ENCODE measurements around the gene VAV1.
"Not testable (repeated sequence)": the region's sequence is repeated elsewhere in the genome, so short reads cannot be mapped to it uniquely, and the experiment has no call there.

The VAV1 gene

DNA sequence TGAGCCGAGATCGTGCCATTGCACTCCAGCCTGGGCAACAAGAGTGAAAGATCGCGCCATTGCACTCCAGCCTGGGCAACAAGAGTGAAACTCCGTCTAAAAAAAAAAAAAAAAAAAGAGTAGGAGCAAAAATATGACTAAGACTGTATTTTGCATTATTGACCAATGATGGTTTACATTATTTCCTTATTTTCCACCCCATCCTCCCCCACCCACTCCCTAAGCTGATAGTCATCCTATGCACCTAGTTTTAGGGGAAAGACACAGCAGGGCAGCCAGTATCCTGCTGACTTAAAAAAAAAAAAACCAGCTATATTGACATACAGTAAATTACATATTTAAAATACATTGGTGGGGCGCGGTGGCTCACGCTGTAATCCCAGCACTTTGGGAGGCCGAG, 25.1 kb downstream of the VAV1 start:
- no peak for ATAC-seq (ENCODE audit: insufficient read depth, low read depth)

DNA sequence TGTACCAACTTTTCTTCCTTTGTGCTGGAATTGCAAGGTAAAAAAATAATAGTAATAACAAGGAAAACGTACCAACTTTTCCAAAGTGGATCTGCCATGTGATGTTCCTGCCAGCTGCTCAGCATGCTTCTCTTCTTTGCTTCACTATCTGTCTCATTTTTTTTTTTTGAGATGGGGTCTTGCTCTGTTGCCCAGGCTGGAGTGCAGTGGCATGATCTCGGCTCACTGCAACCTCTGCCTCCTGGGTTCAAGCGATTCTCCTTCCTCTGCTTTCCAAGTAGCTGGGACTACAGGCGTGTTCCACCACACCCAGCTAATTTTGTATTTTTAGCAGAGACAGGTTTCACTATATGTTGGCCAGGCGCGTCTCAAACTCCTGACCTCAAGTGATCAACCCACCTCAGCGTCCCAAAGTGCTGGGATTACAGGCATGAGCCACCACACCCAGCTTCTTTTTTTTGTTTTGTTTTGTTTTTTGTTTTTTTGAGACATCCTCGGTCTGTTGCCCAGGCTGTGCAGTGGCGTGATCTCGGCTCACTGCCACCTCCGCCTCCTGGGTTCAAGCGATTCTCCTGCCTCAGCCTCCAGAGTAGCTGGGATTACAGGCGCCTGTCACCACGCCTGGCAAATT, 27.8 kb downstream of the VAV1 start:
- H3K79me2 ChIP-seq (ENCODE audit: insufficient read depth, low read length): peaks cover 75% of the 10 kb centered on the region
- H3K27ac ChIP-seq (ENCODE audit: low read length): peak overlapping the region; percentile 98
- peak overlapping the region; percentile 82 for H3K4me2 ChIP-seq (ENCODE audit: insufficient read depth, low read length)

More for the DNA sequence above, 25.1 kb downstream of the VAV1 start:
- H3K27me3 ChIP-seq (ENCODE audit: insufficient read depth, low read length, poor library complexity): no peaks in the 10 kb centered on the region
- H3K9me3 ChIP-seq (ENCODE audit: insufficient read depth, low read length, severe bottlenecking): no peaks in the 10 kb centered on the region
- no peak overlapping the region for H3K4me3 ChIP-seq (ENCODE audit: low read depth in 1 of 2, low read length in 2 of 2)
- H3K27ac ChIP-seq (ENCODE audit: low read length): no peak overlapping the region
- H3K36me3 ChIP-seq (ENCODE audit: insufficient read depth, low read length): peaks cover 10% of the 10 kb centered on the region
- H3K9ac ChIP-seq (ENCODE audit: low read depth, low read length): no peak overlapping the region
- H2AFZ ChIP-seq (ENCODE audit: low read depth, low read length): no peak overlapping the region
- DNase-seq: no peak
- peaks cover 27% of the 10 kb centered on the region for H3K4me1 ChIP-seq (ENCODE audit: insufficient read depth, low read length)
- H4K20me1 ChIP-seq (ENCODE audit: insufficient read depth, low read length): peaks cover 2% of the 10 kb centered on the region; the same call in 1 of the 2 replicates
- H3K79me2 ChIP-seq (ENCODE audit: insufficient read depth, low read length): peaks cover 79% of the 10 kb centered on the region
- TF ChIP-seq, protein P1, sequence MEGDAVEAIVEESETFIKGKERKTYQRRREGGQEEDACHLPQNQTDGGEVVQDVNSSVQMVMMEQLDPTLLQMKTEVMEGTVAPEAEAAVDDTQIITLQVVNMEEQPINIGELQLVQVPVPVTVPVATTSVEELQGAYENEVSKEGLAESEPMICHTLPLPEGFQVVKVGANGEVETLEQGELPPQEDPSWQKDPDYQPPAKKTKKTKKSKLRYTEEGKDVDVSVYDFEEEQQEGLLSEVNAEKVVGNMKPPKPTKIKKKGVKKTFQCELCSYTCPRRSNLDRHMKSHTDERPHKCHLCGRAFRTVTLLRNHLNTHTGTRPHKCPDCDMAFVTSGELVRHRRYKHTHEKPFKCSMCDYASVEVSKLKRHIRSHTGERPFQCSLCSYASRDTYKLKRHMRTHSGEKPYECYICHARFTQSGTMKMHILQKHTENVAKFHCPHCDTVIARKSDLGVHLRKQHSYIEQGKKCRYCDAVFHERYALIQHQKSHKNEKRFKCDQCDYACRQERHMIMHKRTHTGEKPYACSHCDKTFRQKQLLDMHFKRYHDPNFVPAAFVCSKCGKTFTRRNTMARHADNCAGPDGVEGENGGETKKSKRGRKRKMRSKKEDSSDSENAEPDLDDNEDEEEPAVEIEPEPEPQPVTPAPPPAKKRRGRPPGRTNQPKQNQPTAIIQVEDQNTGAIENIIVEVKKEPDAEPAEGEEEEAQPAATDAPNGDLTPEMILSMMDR (IDR thresholded peaks at IDR 0.05; ENCODE audit: borderline replicate concordance, extremely low read depth, low read length, poor library complexity, severe bottlenecking): no peak
- TF ChIP-seq EZH2 (IDR thresholded peaks at IDR 0.05; ENCODE audit: borderline replicate concordance, low read depth, low read length, severe bottlenecking): no peak
- H3K4me2 ChIP-seq (ENCODE audit: insufficient read depth, low read length): no peak overlapping the region

GRCh38 chr19:6800991-6801484, 28.5 kb downstream of the VAV1 start:
- Histone ChIP-seq H3K9ac (ENCODE audit: low read depth, low read length) (peak overlapping the region; percentile 70), H3K27me3 (ENCODE audit: insufficient read depth, low read length, poor library complexity) (no peaks in the 10 kb centered on the region), H3K27ac (ENCODE audit: low read length) (peak overlapping the region; percentile 98), H3K4me3 (ENCODE audit: low read depth in 1 of 2, low read length in 2 of 2) (peak overlapping the region in 1 of 2 experiments; percentile 60; a peak in 3 of 4 replicates), H3K9me3 (ENCODE audit: insufficient read depth, low read length, severe bottlenecking) (no peaks in the 10 kb centered on the region), H4K20me1 (ENCODE audit: insufficient read depth, low read length) (no peaks in the 10 kb centered on the region), H3K79me2 (ENCODE audit: insufficient read depth, low read length) (peaks cover 75% of the 10 kb centered on the region), H3K4me1 (ENCODE audit: insufficient read depth, low read length) (peaks cover 33% of the 10 kb centered on the region), H3K36me3 (ENCODE audit: insufficient read depth, low read length) (no peaks in the 10 kb centered on the region), H2AFZ (ENCODE audit: low read depth, low read length) (peak overlapping the region; percentile 88), H3K4me2 (ENCODE audit: insufficient read depth, low read length) (peak overlapping the region; percentile 82)
- no peak for TF ChIP-seq EZH2 (IDR thresholded peaks at IDR 0.05; ENCODE audit: borderline replicate concordance, low read depth, low read length, severe bottlenecking)
- TF ChIP-seq, protein P1 (IDR thresholded peaks at IDR 0.05; ENCODE audit: borderline replicate concordance, extremely low read depth, low read length, poor library complexity, severe bottlenecking): no peak
- DNase-seq: no peak
- no peak for ATAC-seq (ENCODE audit: insufficient read depth, low read depth)

More for the DNA sequence above, 27.8 kb downstream of the VAV1 start:
- H3K27me3 ChIP-seq (ENCODE audit: insufficient read depth, low read length, poor library complexity); H3K4me3 ChIP-seq (ENCODE audit: low read depth in 1 of 2, low read length in 2 of 2); H2AFZ ChIP-seq (ENCODE audit: low read depth, low read length); H4K20me1 ChIP-seq (ENCODE audit: insufficient read depth, low read length); DNase-seq; ATAC-seq (ENCODE audit: insufficient read depth, low read depth); H3K36me3 ChIP-seq (ENCODE audit: insufficient read depth, low read length); H3K9me3 ChIP-seq (ENCODE audit: insufficient read depth, low read length, severe bottlenecking): not testable (repeated sequence)
- Histone ChIP-seq H3K9ac (ENCODE audit: low read depth, low read length) (peak overlapping the region; percentile 70), H3K4me1 (ENCODE audit: insufficient read depth, low read length) (peaks cover 33% of the 10 kb centered on the region)

DNA sequence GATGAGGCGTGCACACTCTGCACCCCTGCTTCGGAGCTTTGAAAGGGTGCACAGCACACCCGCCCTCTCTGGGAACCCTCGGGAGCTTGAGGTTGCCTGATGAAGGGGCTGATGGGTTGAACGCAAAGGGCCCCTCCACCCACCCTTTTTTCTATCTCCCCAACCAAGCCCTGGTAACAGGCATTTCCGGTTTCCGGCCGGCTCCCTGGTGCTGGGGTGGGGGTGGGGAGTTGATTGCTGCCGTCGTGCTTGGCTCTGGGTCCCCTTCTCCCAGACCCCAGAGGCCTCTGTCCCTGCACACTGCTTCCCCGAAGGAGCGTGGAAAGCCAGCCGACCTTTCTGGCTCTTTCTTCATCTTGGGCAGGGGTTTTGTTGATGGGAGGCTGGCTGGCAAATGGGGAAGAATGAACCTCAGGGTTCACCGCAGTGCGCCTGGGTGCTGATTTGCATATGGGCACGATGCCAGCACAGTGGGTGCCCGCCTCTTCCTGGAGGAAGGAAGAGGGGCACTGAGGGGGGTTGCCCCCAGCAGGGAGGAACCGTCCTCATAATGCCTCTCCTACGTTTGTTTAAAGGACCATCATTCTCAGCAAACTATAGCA, 29.1 kb downstream of the VAV1 start:
- DNase-seq (peak; percentile 95), ATAC-seq (ENCODE audit: insufficient read depth, low read depth) (peak; percentile 84)
- H4K20me1 ChIP-seq (ENCODE audit: insufficient read depth, low read length): no peaks in the 10 kb centered on the region
- H2AFZ ChIP-seq (ENCODE audit: low read depth, low read length): peak overlapping the region; percentile 88
- peak overlapping the region; percentile 70 for H3K9ac ChIP-seq (ENCODE audit: low read depth, low read length)
- peak overlapping the region; percentile 98 for H3K27ac ChIP-seq (ENCODE audit: low read length)
- no peaks in the 10 kb centered on the region for H3K9me3 ChIP-seq (ENCODE audit: insufficient read depth, low read length, severe bottlenecking)
- H3K4me2 ChIP-seq (ENCODE audit: insufficient read depth, low read length): peak overlapping the region; percentile 82
- no peak for TF ChIP-seq EZH2 (IDR thresholded peaks at IDR 0.05; ENCODE audit: borderline replicate concordance, low read depth, low read length, severe bottlenecking)
- TF ChIP-seq, protein P1 (IDR thresholded peaks at IDR 0.05; ENCODE audit: borderline replicate concordance, extremely low read depth, low read length, poor library complexity, severe bottlenecking): no peak
- H3K36me3 ChIP-seq (ENCODE audit: insufficient read depth, low read length): no peaks in the 10 kb centered on the region
- peaks cover 33% of the 10 kb centered on the region for H3K4me1 ChIP-seq (ENCODE audit: insufficient read depth, low read length)
- H3K4me3 ChIP-seq (ENCODE audit: low read depth in 1 of 2, low read length in 2 of 2): peak overlapping the region; percentile 3 to 60; a peak in 3 of 4 replicates
- H3K79me2 ChIP-seq (ENCODE audit: insufficient read depth, low read length): peaks cover 74% of the 10 kb centered on the region
- no peaks in the 10 kb centered on the region for H3K27me3 ChIP-seq (ENCODE audit: insufficient read depth, low read length, poor library complexity)

Measured in DND-41 (cell line).